Upper lobe of right lung (tissue), 1 donor: ENCODE data around the gene CAMSAP3. TPM values are rescaled to one million over a fixed set of nuclear protein-coding genes. Genes with fewer than 3 reads are reported as not detected.

Experiments used
- ATAC-seq: fragments of 200-7000 bp; cut with Tn5 transposase; one replicate; pipeline ENCODE4 v1.9.1; 2020; ENCODE audit warnings: mild to moderate bottlenecking, moderate library complexity
- DNase-seq: peaks from one replicate; pipeline ENCODE4 v3.0.0-alpha.2; 2020
- H3K27ac ChIP-seq: fragments of 200-600 bp; one replicate; pipeline ENCODE4 v1.8.0; 2022
- H3K27me3 ChIP-seq: fragments of 200-600 bp; one replicate; pipeline ENCODE4 v1.8.0; 2022; ENCODE audit warnings: mild to moderate bottlenecking
- H3K36me3 ChIP-seq: fragments of 200-600 bp; one replicate; pipeline ENCODE4 v1.8.0; 2022
- H3K4me1 ChIP-seq: fragments of 200-600 bp; one replicate; pipeline ENCODE4 v1.8.0; 2022
- H3K4me3 ChIP-seq: fragments of 200-600 bp; one replicate; pipeline ENCODE4 v1.8.0; 2022; ENCODE audit warnings: mild to moderate bottlenecking
- H3K9me3 ChIP-seq: fragments of 200-600 bp; one replicate; pipeline ENCODE4 v1.8.0; 2022
- CTCF ChIP-seq: fragments of 200-600 bp; IDR thresholded peaks from one replicate; pipeline ENCODE4 v1.8.0; 2022; ENCODE audit warnings: antibody characterized with exemption
- intact Hi-C: fragments of 100-400 bp; cut with DNase I; formaldehyde crosslinking; loops from one replicate; pipeline ENCODE4 v1.11.0; 2022
- microRNA-seq: library from miRNA; unstranded; fragments of <30 nt; microRNA quantifications from one replicate; pipeline ENCODE4 v1.2.0, GENCODE V29; 2020; ENCODE audit warnings: borderline microRNAs expressed
- total RNA-seq: library from RNA; stranded (reverse); fragmentation: NEBNext Ultra II Directional; extraction: Animal tissue kit (Norgen Biotek cat#: 25700); gene quantifications from one replicate; pipeline ENCODE4 v1.2.1, GENCODE V29; 2021
- donor health status: DM: no; HTN: yes; CAD: no; lungs with severe emphysema.

CAMSAP3 gene
- total RNA-seq, 1 donor from 2014 or later = 29.1 TPM

GRCh38 chr19:7665076-7665475, 69.4 kb downstream of the CAMSAP3 start:
- no peaks in the 10 kb centered on the region for H3K36me3 ChIP-seq
- no peak overlapping the region for H3K27ac ChIP-seq
- ATAC-seq = no peak
- intact Hi-C loops = no loop called here
- no peak for DNase-seq
- H3K27me3 ChIP-seq = peaks cover 13% of the 10 kb centered on the region
- H3K4me1 ChIP-seq = no peaks in the 10 kb centered on the region
- TF ChIP-seq CTCF = no peak
- H3K4me3 ChIP-seq = no peak overlapping the region
- no peaks in the 10 kb centered on the region for H3K9me3 ChIP-seq

Small RNA genes lying within 50 kb of the gene (microRNA-seq; reads per million reads assigned to microRNA genes)
- gene MIR6792 = not detected

Other genes with a start within 250 kb of the CAMSAP3 start
- gene ARHGEF18, start 246.9 kb upstream of the CAMSAP3 start, total RNA-seq = 50.4 TPM
- 3.6 TPM for gene PEX11G, start 106.8 kb upstream of the CAMSAP3 start, total RNA-seq
- 56.9 TPM for gene ZNF358, start 79.8 kb upstream of the CAMSAP3 start, total RNA-seq
- gene MCOLN1, start 73.2 kb upstream of the CAMSAP3 start, total RNA-seq = 55.0 TPM
- 190 TPM for gene PNPLA6, start 60.1 kb upstream of the CAMSAP3 start, total RNA-seq
- gene XAB2, start 33.7 kb downstream of the CAMSAP3 start, total RNA-seq = 42.3 TPM
- gene PET100, start 33.9 kb downstream of the CAMSAP3 start, total RNA-seq = 93.2 TPM
- 3.5 TPM for gene PCP2, start 37.9 kb downstream of the CAMSAP3 start, total RNA-seq
- 162 TPM for gene STXBP2, start 41.2 kb downstream of the CAMSAP3 start, total RNA-seq
- 12.5 TPM for gene RETN, start 73.2 kb downstream of the CAMSAP3 start, total RNA-seq
- gene MCEMP1, start 81.2 kb downstream of the CAMSAP3 start, total RNA-seq = 97.9 TPM
- 83.9 TPM for gene TRAPPC5, start 85.0 kb downstream of the CAMSAP3 start, total RNA-seq
- gene FCER2, start 106.3 kb downstream of the CAMSAP3 start, total RNA-seq = 0.58 TPM
- gene CLEC4G, start 136.2 kb downstream of the CAMSAP3 start, total RNA-seq = 1.4 TPM
- 10.6 TPM for gene CD209, start 151.7 kb downstream of the CAMSAP3 start, total RNA-seq
- 4.8 TPM for gene CLEC4M, start 167.4 kb downstream of the CAMSAP3 start, total RNA-seq
- 15.5 TPM for gene EVI5L, start 234.4 kb downstream of the CAMSAP3 start, total RNA-seq